ENCODE measurements around the gene FAM161A. TPM values are rescaled to one million over a fixed set of nuclear protein-coding genes. Genes with fewer than 3 reads are reported as not detected.

The FAM161A gene
- total RNA-seq, 1 experiment from 2014 or later = 7.3 TPM

DNA sequence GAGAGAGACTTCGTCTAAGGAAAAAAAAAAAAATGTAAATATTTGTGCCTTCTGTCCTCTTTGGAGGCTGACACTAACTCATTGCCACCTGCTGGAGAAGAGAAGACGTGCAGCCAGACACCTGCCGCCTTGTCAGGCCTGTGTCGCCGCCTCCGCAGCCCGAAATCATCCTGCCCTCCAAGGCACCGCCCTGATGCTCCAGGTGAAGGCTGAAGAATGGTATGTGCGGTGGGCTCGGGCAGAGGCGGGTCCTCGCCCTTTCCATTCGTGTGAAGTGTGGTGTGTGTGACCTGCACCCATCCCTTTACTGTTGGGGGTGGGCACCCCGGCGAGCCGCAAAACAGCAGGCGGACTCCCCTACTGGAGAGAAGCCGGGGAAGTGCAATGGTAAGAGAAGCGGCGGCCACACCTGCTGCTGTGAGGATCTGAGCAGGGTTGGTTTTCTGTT lies 60.4 kb downstream of the FAM161A start:
- H3K4me2 ChIP-seq (ENCODE audit: low read length) = peak overlapping the region; percentile 68
- POLR2A ChIA-PET = no interaction called here

GRCh38 chr2:61792355-61792890 lies 61.4 kb downstream of the FAM161A start:
- no peaks in the 10 kb centered on the region for H4K20me1 ChIP-seq (ENCODE audit: insufficient read depth)
- no peak overlapping the region for H3K9ac ChIP-seq (ENCODE audit: low read length)
- H3K4me2 ChIP-seq (ENCODE audit: low read length) = no peak overlapping the region
- ATAC-seq (no peak), DNase-seq (ENCODE audit: low read depth, low spot score) (no peak)
- ChIA-PET POLR2A (interaction anchor here (1.2 kb wide), 1 partner anchor 28 kb away, joined by 5 read pairs; no protein-coding TSS in a partner anchor), CTCF (interaction anchor here (1.0 kb wide), 1 partner anchor 657 kb away, joined by 5 read pairs; no protein-coding TSS in a partner anchor), RAD21 (ENCODE audit: low non-redundant PET in 1 of 2, low total read pairs in 2 of 2, uncharacterized antibody in 2 of 2, unreplicated experiment in 2 of 2) (no interaction called here)
- intact Hi-C loops (cut with micrococcal nuclease) = loop anchor here (5.0 kb wide), 1 partner anchor 655 kb away; no protein-coding TSS in a partner anchor
- H3K9me3 ChIP-seq (ENCODE audit: control insufficient read depth in 1 of 2, insufficient read depth in 1 of 2, low read depth in 1 of 2, low read length in 2 of 2) = no peaks in the 10 kb centered on the region
- no TSS peak for BruUV-seq (replicated peaks)
- H3K79me2 ChIP-seq (ENCODE audit: insufficient read depth, low read length) = no peaks in the 10 kb centered on the region
- no peak overlapping the region for H3K27ac ChIP-seq (ENCODE audit: low read depth, low read length)
- H3K36me3 ChIP-seq (ENCODE audit: control insufficient read depth in 1 of 2, insufficient read depth in 2 of 2, low read length in 2 of 2) = no peaks in the 10 kb centered on the region
- H3K4me3 ChIP-seq (replicated peaks in 1 of 2; ENCODE audit: low read depth in 1 of 2, low read length in 2 of 2) = no peak overlapping the region
- peak overlapping the region; percentile 54 for H2AFZ ChIP-seq (ENCODE audit: low read depth, low read length, poor library complexity, severe bottlenecking)
- H3K9me2 ChIP-seq (ENCODE audit: insufficient read depth) = no peaks in the 10 kb centered on the region
- H3K27me3 ChIP-seq (ENCODE audit: insufficient read depth, low read length) = no peaks in the 10 kb centered on the region
- peaks cover 0 to 7% of the 10 kb centered on the region in 2 experiments; a peak in 1 of 4 replicates for H3K4me1 ChIP-seq (ENCODE audit: control insufficient read depth in 1 of 2, insufficient read depth in 2 of 2, low read length in 2 of 2)
- TF ChIP-seq POLR2A (IDR thresholded peaks at IDR 0.05; ENCODE audit: borderline replicate concordance, extremely low read depth, insufficient read depth, insufficient read length) = no peak
- no peak for TF ChIP-seq ELF1 (IDR thresholded peaks at IDR 0.05; ENCODE audit: borderline replicate concordance, low read depth)
- TF ChIP-seq SIN3A (IDR thresholded peaks at IDR 0.05; ENCODE audit: low read depth) = no peak
- no peak for TF ChIP-seq RAD21 (IDR thresholded peaks at IDR 0.05; ENCODE audit: low read depth)
- TF ChIP-seq, protein P1, sequence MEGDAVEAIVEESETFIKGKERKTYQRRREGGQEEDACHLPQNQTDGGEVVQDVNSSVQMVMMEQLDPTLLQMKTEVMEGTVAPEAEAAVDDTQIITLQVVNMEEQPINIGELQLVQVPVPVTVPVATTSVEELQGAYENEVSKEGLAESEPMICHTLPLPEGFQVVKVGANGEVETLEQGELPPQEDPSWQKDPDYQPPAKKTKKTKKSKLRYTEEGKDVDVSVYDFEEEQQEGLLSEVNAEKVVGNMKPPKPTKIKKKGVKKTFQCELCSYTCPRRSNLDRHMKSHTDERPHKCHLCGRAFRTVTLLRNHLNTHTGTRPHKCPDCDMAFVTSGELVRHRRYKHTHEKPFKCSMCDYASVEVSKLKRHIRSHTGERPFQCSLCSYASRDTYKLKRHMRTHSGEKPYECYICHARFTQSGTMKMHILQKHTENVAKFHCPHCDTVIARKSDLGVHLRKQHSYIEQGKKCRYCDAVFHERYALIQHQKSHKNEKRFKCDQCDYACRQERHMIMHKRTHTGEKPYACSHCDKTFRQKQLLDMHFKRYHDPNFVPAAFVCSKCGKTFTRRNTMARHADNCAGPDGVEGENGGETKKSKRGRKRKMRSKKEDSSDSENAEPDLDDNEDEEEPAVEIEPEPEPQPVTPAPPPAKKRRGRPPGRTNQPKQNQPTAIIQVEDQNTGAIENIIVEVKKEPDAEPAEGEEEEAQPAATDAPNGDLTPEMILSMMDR (IDR thresholded peaks at IDR 0.05 in 2 of 3, conservative IDR thresholded peaks at IDR 0.05 in 1 of 3; ENCODE audit: borderline replicate concordance in 1 of 3, insufficient read depth in 1 of 3, low read depth in 2 of 3, low read length in 2 of 3) = no peak
- TF ChIP-seq ATF3 (IDR thresholded peaks at IDR 0.05) = no peak
- TF ChIP-seq ZNF274 (IDR thresholded peaks at IDR 0.05; ENCODE audit: low read depth, low read length) = no peak
- TF ChIP-seq TCF7L2 (IDR thresholded peaks at IDR 0.05; ENCODE audit: borderline replicate concordance, extremely low read depth, insufficient read depth, insufficient read length) = no peak
- no peak for TF ChIP-seq EGR1 (IDR thresholded peaks at IDR 0.05; ENCODE audit: low read depth)
- no peak for TF ChIP-seq FOSL1 (IDR thresholded peaks at IDR 0.05; ENCODE audit: low read depth)
- TF ChIP-seq JUND (IDR thresholded peaks at IDR 0.05) = no peak
- TF ChIP-seq YY1 (IDR thresholded peaks at IDR 0.05; ENCODE audit: extremely low read depth, insufficient replicate concordance, low read depth, low read length) = no peak

More for the DNA sequence above, 60.4 kb downstream of the FAM161A start:
- no TSS peak for BruUV-seq (replicated peaks)
- H3K4me3 ChIP-seq (replicated peaks in 1 of 2; ENCODE audit: low read depth in 1 of 2, low read length in 2 of 2) = peak overlapping the region in 1 of 2 experiments; percentile 29; a peak in 1 of 4 replicates
- CTCF ChIA-PET = no interaction called here
- no peak overlapping the region for H3K9ac ChIP-seq (ENCODE audit: low read length)
- DNase-seq (ENCODE audit: low read depth, low spot score) = peak; percentile 68
- H3K4me1 ChIP-seq (ENCODE audit: control insufficient read depth in 1 of 2, insufficient read depth in 2 of 2, low read length in 2 of 2) = peaks cover 0 to 7% of the 10 kb centered on the region in 2 experiments; a peak in 1 of 4 replicates
- no peaks in the 10 kb centered on the region for H3K9me3 ChIP-seq (ENCODE audit: control insufficient read depth in 1 of 2, insufficient read depth in 1 of 2, low read depth in 1 of 2, low read length in 2 of 2)
- H4K20me1 ChIP-seq (ENCODE audit: insufficient read depth) = no peaks in the 10 kb centered on the region
- H3K27me3 ChIP-seq (ENCODE audit: insufficient read depth, low read length) = no peaks in the 10 kb centered on the region
- H2AFZ ChIP-seq (ENCODE audit: low read depth, low read length, poor library complexity, severe bottlenecking) = peak overlapping the region; percentile 54
- intact Hi-C loops (cut with micrococcal nuclease) = loop anchor here (5.0 kb wide), 1 partner anchor 656 kb away; no protein-coding TSS in a partner anchor
- H3K36me3 ChIP-seq (ENCODE audit: control insufficient read depth in 1 of 2, insufficient read depth in 2 of 2, low read length in 2 of 2) = no peaks in the 10 kb centered on the region
- no peak overlapping the region for H3K27ac ChIP-seq (ENCODE audit: low read depth, low read length)
- RAD21 ChIA-PET (ENCODE audit: low non-redundant PET in 1 of 2, low total read pairs in 2 of 2, uncharacterized antibody in 2 of 2, unreplicated experiment in 2 of 2) = no interaction called here
- no peaks in the 10 kb centered on the region for H3K79me2 ChIP-seq (ENCODE audit: insufficient read depth, low read length)
- TF ChIP-seq, protein P1 (IDR thresholded peaks at IDR 0.05 in 2 of 3, conservative IDR thresholded peaks at IDR 0.05 in 1 of 3; ENCODE audit: borderline replicate concordance in 1 of 3, insufficient read depth in 1 of 3, low read depth in 2 of 3, low read length in 2 of 3) = peak; percentile 41 to 67 (median 61); a peak in 5 of 6 replicates
- TF ChIP-seq EGR1 (IDR thresholded peaks at IDR 0.05; ENCODE audit: low read depth) (peak; percentile 75), RAD21 (IDR thresholded peaks at IDR 0.05; ENCODE audit: low read depth) (peak; percentile 72), FOSL1 (IDR thresholded peaks at IDR 0.05; ENCODE audit: low read depth) (no peak)
- H3K9me2 ChIP-seq (ENCODE audit: insufficient read depth) = no peaks in the 10 kb centered on the region
- ATAC-seq = peak; percentile 99
